HEK293 (cell line): ENCODE measurements around the gene IGFL1.

Source experiments
- EGR2 ChIP-seq: fragments of 450-650 bp; formaldehyde crosslinking; IDR thresholded peaks from 2 replicates; pipeline ENCODE4 v1.5.1; 2016; ENCODE audit warnings: low read depth, missing biosample characterization, missing genetic modification characterization
- GLIS2 ChIP-seq: fragments of 450-650 bp; formaldehyde crosslinking; IDR thresholded peaks from 2 replicates; pipeline ENCODE4 v1.5.1; 2016; ENCODE audit warnings: missing biosample characterization, missing genetic modification characterization
- HOXA7 ChIP-seq: sonication (generic); formaldehyde crosslinking; IDR thresholded peaks from 2 replicates; pipeline ENCODE4 v1.8.1; 2022; ENCODE audit warnings: missing genetic modification reagents, borderline replicate concordance
- HOXC10 ChIP-seq: sonication (generic); formaldehyde crosslinking; IDR thresholded peaks from 2 replicates; pipeline ENCODE4 v1.8.1; 2023; ENCODE audit warnings: mild to moderate bottlenecking, missing genetic modification reagents
- KLF1 ChIP-seq: fragments of 450-650 bp; formaldehyde crosslinking; IDR thresholded peaks from 2 replicates; pipeline ENCODE4 v1.5.1; 2016; ENCODE audit warnings: missing biosample characterization, missing genetic modification characterization
- SCRT1 ChIP-seq: fragments of 450-650 bp; formaldehyde crosslinking; IDR thresholded peaks from 2 replicates; pipeline ENCODE4 v1.5.1; 2016; ENCODE audit warnings: missing biosample characterization, missing genetic modification characterization, borderline replicate concordance
- WT1 ChIP-seq: fragments of 450-650 bp; formaldehyde crosslinking; IDR thresholded peaks from 2 replicates; pipeline ENCODE4 v1.5.1; 2016; ENCODE audit warnings: missing biosample characterization, missing genetic modification characterization
- ZFP69B ChIP-seq: fragments of 450-650 bp; formaldehyde crosslinking; IDR thresholded peaks from 2 replicates; pipeline ENCODE4 v1.5.1; 2016; ENCODE audit warnings: missing biosample characterization, missing genetic modification characterization
- ZNF112 ChIP-seq: fragments of 450-650 bp; formaldehyde crosslinking; IDR thresholded peaks from 2 replicates; pipeline ENCODE4 v1.5.0; 2017; ENCODE audit warnings: missing biosample characterization, missing genetic modification characterization
- ZNF133 ChIP-seq: fragments of 450-650 bp; formaldehyde crosslinking; IDR thresholded peaks from 2 replicates; pipeline ENCODE4 v1.5.1; 2016; ENCODE audit warnings: missing biosample characterization, missing genetic modification characterization
- ZNF211 ChIP-seq: fragments of 450-650 bp; formaldehyde crosslinking; IDR thresholded peaks from 2 replicates; pipeline ENCODE4 v1.5.1; 2016; ENCODE audit warnings: low read depth, missing biosample characterization, missing genetic modification characterization
- ZNF274 ChIP-seq, 2 experiments: fragments of 200-500 bp in 1 of 2; fragments of 450-650 bp in 1 of 2; sonication (Bioruptor generic) in 1 of 2; formaldehyde crosslinking in 1 of 2; IDR thresholded peaks; 2 replicates each; pipeline versions ENCODE4 v1.5.1 to v1.6.1; 2014 to 2016; ENCODE audit warnings: borderline replicate concordance in 1 of 2, inconsistent platforms in 1 of 2, low read length in 1 of 2, missing biosample characterization in 1 of 2, missing genetic modification characterization in 1 of 2
- ZNF292 ChIP-seq: fragments of 450-650 bp; formaldehyde crosslinking; IDR thresholded peaks from 2 replicates; pipeline ENCODE4 v1.5.1; 2016; ENCODE audit warnings: low read depth, missing biosample characterization, missing genetic modification characterization, borderline replicate concordance
- ZNF341 ChIP-seq: fragments of 450-650 bp; formaldehyde crosslinking; IDR thresholded peaks from 2 replicates; pipeline ENCODE4; 2016; ENCODE audit warnings: low read depth, missing biosample characterization, missing genetic modification characterization
- ZNF473 ChIP-seq: fragments of 450-650 bp; formaldehyde crosslinking; IDR thresholded peaks from 2 replicates; pipeline ENCODE4 v1.5.1; 2017; ENCODE audit warnings: missing biosample characterization, missing genetic modification characterization
- ZNF510 ChIP-seq: fragments of 450-650 bp; formaldehyde crosslinking; IDR thresholded peaks from 2 replicates; pipeline ENCODE4 v1.5.1; 2018; ENCODE audit warnings: mild to moderate bottlenecking, missing genetic modification characterization, missing biosample characterization; ENCODE audit not compliant: insufficient replicate concordance
- ZNF544 ChIP-seq: fragments of 450-650 bp; formaldehyde crosslinking; IDR thresholded peaks from 2 replicates; pipeline ENCODE4 v1.5.0; 2017; ENCODE audit warnings: missing biosample characterization, missing genetic modification characterization
- ZNF549 ChIP-seq: fragments of 450-650 bp; IDR thresholded peaks from 2 replicates; pipeline ENCODE4 v1.5.1; 2018; ENCODE audit warnings: missing biosample characterization, missing genetic modification characterization, mild to moderate bottlenecking, inconsistent platforms, moderate library complexity
- ZNF560 ChIP-seq: fragments of 450-650 bp; formaldehyde crosslinking; IDR thresholded peaks from 2 replicates; pipeline ENCODE4 v1.5.1; 2017; ENCODE audit warnings: missing biosample characterization, missing genetic modification characterization, borderline replicate concordance
- ZNF624 ChIP-seq: fragments of 450-650 bp; formaldehyde crosslinking; IDR thresholded peaks from 2 replicates; pipeline ENCODE4 v1.5.1; 2017; ENCODE audit warnings: missing biosample characterization, missing genetic modification characterization
- ZNF626 ChIP-seq: fragments of 450-650 bp; sonication (Bioruptor Pico); formaldehyde crosslinking; IDR thresholded peaks from 2 replicates; pipeline ENCODE4 v1.5.1; 2018; ENCODE audit warnings: missing biosample characterization, missing genetic modification characterization, inconsistent platforms
- TF ChIP-seq, protein P1 (sequence below): fragments of 450-650 bp; formaldehyde crosslinking; IDR thresholded peaks from 2 replicates; pipeline ENCODE4 v1.5.1; 2016; ENCODE audit warnings: missing biosample characterization, missing genetic modification characterization
- TF ChIP-seq, protein P2 (sequence below): fragments of 450-650 bp; formaldehyde crosslinking; IDR thresholded peaks from 2 replicates; pipeline ENCODE4 v1.5.1; 2016; ENCODE audit warnings: missing biosample characterization, missing genetic modification characterization
- TF ChIP-seq, protein P3 (sequence below): fragments of 450-650 bp; IDR thresholded peaks from 2 replicates; pipeline ENCODE4 v1.5.1; 2018; ENCODE audit warnings: missing biosample characterization, missing genetic modification characterization
- TF ChIP-seq, protein P4 (sequence below): fragments of 450-650 bp; formaldehyde crosslinking; IDR thresholded peaks from 2 replicates; pipeline ENCODE4 v1.5.1; 2016; ENCODE audit warnings: missing biosample characterization, missing genetic modification characterization
- TF ChIP-seq, protein P5 (sequence below): fragments of 450-650 bp; formaldehyde crosslinking; IDR thresholded peaks from 2 replicates; pipeline ENCODE4 v1.5.1; 2016; ENCODE audit warnings: missing biosample characterization, missing genetic modification characterization
- TF ChIP-seq, protein P6 (sequence below): fragments of 450-650 bp; formaldehyde crosslinking; IDR thresholded peaks from 2 replicates; pipeline ENCODE4; 2016; ENCODE audit warnings: missing biosample characterization, missing genetic modification characterization

The IGFL1 gene

DNA sequence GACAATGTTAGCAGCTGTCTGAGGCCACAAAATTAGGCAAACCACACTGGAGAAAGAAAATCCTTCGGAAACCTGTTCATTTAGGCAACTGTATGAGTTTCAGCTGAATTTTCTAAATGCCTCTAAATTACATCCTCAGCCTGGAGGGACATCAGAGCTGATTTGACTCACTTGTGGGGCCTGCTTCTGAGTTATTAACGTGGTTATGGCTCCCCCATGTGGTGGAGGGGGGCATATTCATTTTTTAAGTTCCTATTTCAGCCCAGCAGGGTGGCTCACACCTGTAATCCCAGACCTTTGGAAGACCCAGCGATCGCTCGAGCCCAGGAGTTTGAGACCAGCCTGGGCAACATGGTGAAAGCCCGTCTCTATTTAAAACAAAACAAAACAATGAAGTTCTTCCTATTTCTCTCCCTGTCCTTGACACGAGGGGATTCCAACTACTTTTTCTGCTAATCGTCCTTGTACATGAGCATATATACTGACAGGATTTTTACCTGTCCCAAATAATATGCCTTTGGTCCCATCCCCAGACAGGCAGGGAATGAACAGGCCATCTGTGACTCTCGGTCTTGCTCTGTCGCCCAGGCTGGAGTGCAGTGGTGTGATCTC lies 35.8 kb downstream of the IGFL1 start (continued):
- TF ChIP-seq ZNF549 (no peak), ZNF112 (tag by site-specific recombination) (no peak), KLF1 (tag by site-specific recombination) (no peak), HOXA7 (CRISPR knock-in tag) (no peak), SCRT1 (peak; percentile 88), WT1 (tag by site-specific recombination) (no peak), ZNF133 (tag by site-specific recombination) (no peak), HOXC10 (CRISPR knock-in tag) (no peak), ZNF292 (tag by site-specific recombination) (no peak), ZNF274 (IDR thresholded peaks at IDR 0.05; ENCODE audit: low read length) (no peak), ZNF274 (tag by site-specific recombination; IDR thresholded peaks at IDR 0.05; ENCODE audit: borderline replicate concordance) (no peak), ZNF560 (tag by site-specific recombination) (no peak), ZFP69B (tag by site-specific recombination) (peak; percentile 82), ZNF341 (tag by site-specific recombination) (no peak), ZNF510 (no peak), GLIS2 (no peak), ZNF544 (tag by site-specific recombination) (no peak), ZNF473 (tag by site-specific recombination) (no peak), ZNF624 (tag by site-specific recombination) (no peak), ZNF626 (no peak), EGR2 (no peak), ZNF211 (tag by site-specific recombination) (no peak)
- TF ChIP-seq, protein P1, sequence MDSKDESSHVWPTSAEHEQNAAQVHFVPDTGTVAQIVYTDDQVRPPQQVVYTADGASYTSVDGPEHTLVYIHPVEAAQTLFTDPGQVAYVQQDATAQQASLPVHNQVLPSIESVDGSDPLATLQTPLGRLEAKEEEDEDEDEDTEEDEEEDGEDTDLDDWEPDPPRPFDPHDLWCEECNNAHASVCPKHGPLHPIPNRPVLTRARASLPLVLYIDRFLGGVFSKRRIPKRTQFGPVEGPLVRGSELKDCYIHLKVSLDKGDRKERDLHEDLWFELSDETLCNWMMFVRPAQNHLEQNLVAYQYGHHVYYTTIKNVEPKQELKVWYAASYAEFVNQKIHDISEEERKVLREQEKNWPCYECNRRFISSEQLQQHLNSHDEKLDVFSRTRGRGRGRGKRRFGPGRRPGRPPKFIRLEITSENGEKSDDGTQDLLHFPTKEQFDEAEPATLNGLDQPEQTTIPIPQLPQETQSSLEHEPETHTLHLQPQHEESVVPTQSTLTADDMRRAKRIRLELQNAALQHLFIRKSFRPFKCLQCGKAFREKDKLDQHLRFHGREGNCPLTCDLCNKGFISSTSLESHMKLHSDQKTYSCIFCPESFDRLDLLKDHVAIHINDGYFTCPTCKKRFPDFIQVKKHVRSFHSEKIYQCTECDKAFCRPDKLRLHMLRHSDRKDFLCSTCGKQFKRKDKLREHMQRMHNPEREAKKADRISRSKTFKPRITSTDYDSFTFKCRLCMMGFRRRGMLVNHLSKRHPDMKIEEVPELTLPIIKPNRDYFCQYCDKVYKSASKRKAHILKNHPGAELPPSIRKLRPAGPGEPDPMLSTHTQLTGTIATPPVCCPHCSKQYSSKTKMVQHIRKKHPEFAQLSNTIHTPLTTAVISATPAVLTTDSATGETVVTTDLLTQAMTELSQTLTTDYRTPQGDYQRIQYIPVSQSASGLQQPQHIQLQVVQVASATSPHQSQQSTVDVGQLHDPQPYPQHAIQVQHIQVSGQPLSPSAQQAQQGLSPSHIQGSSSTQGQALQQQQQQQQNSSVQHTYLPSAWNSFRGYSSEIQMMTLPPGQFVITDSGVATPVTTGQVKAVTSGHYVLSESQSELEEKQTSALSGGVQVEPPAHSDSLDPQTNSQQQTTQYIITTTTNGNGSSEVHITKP: 0 out of 2 replicates have a peak, but pooled peaks have one; percentile 14
- TF ChIP-seq, protein P2, sequence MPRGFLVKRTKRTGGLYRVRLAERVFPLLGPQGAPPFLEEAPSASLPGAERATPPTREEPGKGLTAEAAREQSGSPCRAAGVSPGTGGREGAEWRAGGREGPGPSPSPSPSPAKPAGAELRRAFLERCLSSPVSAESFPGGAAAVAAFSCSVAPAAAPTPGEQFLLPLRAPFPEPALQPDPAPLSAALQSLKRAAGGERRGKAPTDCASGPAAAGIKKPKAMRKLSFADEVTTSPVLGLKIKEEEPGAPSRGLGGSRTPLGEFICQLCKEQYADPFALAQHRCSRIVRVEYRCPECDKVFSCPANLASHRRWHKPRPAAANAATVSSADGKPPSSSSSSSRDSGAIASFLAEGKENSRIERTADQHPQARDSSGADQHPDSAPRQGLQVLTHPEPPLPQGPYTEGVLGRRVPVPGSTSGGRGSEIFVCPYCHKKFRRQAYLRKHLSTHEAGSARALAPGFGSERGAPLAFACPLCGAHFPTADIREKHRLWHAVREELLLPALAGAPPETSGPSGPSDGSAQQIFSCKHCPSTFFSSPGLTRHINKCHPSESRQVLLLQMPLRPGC (tag by site-specific recombination): no peak
- TF ChIP-seq, protein P3, sequence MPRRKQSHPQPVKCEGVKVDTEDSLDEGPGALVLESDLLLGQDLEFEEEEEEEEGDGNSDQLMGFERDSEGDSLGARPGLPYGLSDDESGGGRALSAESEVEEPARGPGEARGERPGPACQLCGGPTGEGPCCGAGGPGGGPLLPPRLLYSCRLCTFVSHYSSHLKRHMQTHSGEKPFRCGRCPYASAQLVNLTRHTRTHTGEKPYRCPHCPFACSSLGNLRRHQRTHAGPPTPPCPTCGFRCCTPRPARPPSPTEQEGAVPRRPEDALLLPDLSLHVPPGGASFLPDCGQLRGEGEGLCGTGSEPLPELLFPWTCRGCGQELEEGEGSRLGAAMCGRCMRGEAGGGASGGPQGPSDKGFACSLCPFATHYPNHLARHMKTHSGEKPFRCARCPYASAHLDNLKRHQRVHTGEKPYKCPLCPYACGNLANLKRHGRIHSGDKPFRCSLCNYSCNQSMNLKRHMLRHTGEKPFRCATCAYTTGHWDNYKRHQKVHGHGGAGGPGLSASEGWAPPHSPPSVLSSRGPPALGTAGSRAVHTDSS (tag by site-specific recombination): no peak
- TF ChIP-seq, protein P4, sequence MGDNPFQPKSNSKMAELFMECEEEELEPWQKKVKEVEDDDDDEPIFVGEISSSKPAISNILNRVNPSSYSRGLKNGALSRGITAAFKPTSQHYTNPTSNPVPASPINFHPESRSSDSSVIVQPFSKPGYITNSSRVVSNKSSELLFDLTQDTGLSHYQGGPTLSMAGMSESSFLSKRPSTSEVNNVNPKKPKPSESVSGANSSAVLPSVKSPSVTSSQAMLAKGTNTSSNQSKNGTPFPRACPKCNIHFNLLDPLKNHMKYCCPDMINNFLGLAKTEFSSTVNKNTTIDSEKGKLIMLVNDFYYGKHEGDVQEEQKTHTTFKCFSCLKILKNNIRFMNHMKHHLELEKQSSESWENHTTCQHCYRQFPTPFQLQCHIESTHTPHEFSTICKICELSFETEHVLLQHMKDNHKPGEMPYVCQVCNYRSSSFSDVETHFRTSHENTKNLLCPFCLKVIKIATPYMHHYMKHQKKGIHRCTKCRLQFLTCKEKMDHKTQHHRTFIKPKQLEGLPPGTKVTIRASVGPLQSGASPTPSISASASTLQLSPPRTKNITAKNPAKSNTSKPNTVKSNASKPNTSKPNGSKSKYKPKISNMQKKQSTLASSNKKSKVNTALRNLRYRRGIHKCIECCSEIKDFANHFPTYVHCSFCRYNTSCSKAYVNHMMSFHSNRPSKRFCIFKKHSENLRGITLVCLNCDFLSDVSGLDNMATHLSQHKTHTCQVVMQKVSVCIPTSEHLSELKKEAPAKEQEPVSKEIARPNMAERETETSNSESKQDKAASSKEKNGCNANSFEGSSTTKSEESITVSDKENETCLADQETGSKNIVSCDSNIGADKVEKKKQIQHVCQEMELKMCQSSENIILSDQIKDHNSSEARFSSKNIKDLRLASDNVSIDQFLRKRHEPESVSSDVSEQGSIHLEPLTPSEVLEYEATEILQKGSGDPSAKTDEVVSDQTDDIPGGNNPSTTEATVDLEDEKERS (tag by site-specific recombination): no peak
- TF ChIP-seq, protein P5, sequence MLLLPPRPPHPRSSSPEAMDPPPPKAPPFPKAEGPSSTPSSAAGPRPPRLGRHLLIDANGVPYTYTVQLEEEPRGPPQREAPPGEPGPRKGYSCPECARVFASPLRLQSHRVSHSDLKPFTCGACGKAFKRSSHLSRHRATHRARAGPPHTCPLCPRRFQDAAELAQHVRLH (tag by site-specific recombination): no peak
- TF ChIP-seq, protein P6, sequence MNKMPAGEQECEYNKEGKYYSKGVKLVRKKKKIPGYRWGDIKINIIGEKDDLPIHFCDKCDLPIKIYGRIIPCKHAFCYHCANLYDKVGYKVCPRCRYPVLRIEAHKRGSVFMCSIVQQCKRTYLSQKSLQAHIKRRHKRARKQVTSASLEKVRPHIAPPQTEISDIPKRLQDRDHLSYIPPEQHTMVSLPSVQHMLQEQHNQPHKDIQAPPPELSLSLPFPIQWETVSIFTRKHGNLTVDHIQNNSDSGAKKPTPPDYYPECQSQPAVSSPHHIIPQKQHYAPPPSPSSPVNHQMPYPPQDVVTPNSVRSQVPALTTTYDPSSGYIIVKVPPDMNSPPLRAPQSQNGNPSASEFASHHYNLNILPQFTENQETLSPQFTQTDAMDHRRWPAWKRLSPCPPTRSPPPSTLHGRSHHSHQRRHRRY (tag by site-specific recombination): no peak
